GM03348 (cell line): Measurements from ENCODE around the gene MPHOSPH8.
"Not testable (repeated sequence)": the region's sequence is repeated elsewhere in the genome, so short reads cannot be mapped to it uniquely, and the experiment has no call there.

Experiments used
- DNase-seq: peaks from one replicate; pipeline ENCODE4 v3.0.0; 2012; ENCODE audit warnings: low spot score

The MPHOSPH8 gene

GRCh38 chr13:19685437-19685836 is 52.0 kb downstream of the MPHOSPH8 start:
- no peak for DNase-seq

GRCh38 chr13:19691447-19691846 is 58.0 kb downstream of the MPHOSPH8 start:
- not testable (repeated sequence) for DNase-seq

- no peak for DNase-seq
Measured at GRCh38 chr13:19695428-19695827, 62.0 kb downstream of the MPHOSPH8 start.

- DNase-seq: no peak
Measured at GRCh38 chr13:19695829-19696228, 62.4 kb downstream of the MPHOSPH8 start.

- not testable (repeated sequence) for DNase-seq
Measured at GRCh38 chr13:19700963-19701362, 67.5 kb downstream of the MPHOSPH8 start.

- DNase-seq: not testable (repeated sequence)
Measured at GRCh38 chr13:19701619-19702018, 68.2 kb downstream of the MPHOSPH8 start.

- not testable (repeated sequence) for DNase-seq
Measured at GRCh38 chr13:19704256-19704655, 70.8 kb downstream of the MPHOSPH8 start.

- DNase-seq: not testable (repeated sequence)
Measured at GRCh38 chr13:19709039-19709438, 75.6 kb downstream of the MPHOSPH8 start.

- not testable (repeated sequence) for DNase-seq
Measured at GRCh38 chr13:19709782-19710181, 76.3 kb downstream of the MPHOSPH8 start.

GRCh38 chr13:19713186-19713965 is 79.9 kb downstream of the MPHOSPH8 start:
- peak; percentile 17 for DNase-seq

GRCh38 chr13:19720039-19720438 is 86.6 kb downstream of the MPHOSPH8 start:
- DNase-seq: no peak
